ENCODE data around the gene LIX1L.
"Not testable (repeated sequence)": the region's sequence is repeated elsewhere in the genome, so short reads cannot be mapped to it uniquely, and the experiment has no call there.

LIX1L gene

DNA sequence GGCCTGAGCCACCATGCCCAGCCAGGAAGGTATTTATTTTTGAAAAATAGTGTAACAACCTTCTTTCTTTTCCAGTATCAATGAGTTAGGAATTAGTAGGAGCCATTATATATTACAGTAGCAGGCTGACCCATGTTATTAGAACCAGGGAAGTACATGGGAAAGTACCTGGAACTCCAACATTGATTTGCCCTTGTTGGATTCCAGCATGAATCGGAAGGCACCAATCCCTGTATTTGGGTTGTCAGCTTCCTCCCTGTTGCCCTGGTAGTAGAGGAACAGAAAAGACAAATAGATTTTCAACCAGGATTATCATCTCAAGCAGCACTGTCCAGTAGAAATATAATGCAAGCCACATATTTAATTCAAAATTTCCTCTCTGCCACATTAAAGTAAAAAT lies 20.4 kb downstream of the LIX1L start:
- TF ChIP-seq, protein P1, sequence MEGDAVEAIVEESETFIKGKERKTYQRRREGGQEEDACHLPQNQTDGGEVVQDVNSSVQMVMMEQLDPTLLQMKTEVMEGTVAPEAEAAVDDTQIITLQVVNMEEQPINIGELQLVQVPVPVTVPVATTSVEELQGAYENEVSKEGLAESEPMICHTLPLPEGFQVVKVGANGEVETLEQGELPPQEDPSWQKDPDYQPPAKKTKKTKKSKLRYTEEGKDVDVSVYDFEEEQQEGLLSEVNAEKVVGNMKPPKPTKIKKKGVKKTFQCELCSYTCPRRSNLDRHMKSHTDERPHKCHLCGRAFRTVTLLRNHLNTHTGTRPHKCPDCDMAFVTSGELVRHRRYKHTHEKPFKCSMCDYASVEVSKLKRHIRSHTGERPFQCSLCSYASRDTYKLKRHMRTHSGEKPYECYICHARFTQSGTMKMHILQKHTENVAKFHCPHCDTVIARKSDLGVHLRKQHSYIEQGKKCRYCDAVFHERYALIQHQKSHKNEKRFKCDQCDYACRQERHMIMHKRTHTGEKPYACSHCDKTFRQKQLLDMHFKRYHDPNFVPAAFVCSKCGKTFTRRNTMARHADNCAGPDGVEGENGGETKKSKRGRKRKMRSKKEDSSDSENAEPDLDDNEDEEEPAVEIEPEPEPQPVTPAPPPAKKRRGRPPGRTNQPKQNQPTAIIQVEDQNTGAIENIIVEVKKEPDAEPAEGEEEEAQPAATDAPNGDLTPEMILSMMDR (conservative IDR thresholded peaks at IDR 0.05; ENCODE audit: control insufficient read depth, insufficient read depth, low read depth, low read length): no peak
- DNase-seq (ENCODE audit: low read depth): no peak
- H3K4me3 ChIP-seq (ENCODE audit: control insufficient read depth, low read depth, low read length): no peak overlapping the region

DNA sequence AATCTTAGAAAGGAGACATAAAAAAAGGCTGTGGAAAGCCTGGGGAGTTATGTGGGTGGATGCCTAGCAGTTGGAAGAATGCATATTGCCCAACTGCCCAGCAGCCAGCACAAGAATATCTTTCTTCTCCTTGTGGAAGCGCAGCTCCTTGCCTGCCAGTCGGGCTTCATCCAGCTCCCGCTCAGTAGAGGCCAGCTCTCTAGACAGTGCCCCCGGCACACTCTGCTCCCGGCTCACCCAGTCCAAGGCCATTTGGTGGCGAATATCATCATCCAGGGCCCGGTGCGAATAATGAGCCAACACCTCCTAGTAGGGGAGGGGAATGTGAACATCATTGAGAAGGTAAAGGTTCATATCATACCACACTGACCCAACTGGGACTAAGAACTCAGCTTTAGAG lies 21.6 kb downstream of the LIX1L start:
- TF ChIP-seq, protein P1 (conservative IDR thresholded peaks at IDR 0.05; ENCODE audit: control insufficient read depth, insufficient read depth, low read depth, low read length): no peak
- no peak for DNase-seq (ENCODE audit: low read depth)

DNA sequence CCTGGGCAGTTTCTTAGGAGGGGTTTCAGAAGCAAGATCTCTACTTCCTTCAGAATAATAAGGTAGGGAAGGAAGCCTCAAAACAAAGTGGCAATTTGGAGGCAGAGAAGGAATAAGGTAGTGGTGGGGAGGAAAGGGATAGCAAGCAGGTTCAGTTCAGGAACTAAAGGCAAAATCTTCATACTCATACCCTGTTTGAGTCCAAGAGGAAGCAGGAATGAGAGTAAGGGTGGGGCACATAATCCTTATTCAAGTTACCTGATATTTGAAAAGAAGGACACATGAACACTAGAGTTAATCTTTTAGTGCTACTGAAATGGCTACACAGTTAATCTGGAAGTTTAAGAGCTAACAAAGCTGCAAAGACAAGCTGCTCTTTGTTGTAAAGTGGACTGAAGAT lies 22.1 kb downstream of the LIX1L start:
- no peak for DNase-seq (ENCODE audit: low read depth)
- TF ChIP-seq, protein P1 (conservative IDR thresholded peaks at IDR 0.05; ENCODE audit: control insufficient read depth, insufficient read depth, low read depth, low read length): no peak

More for the DNA sequence above, 21.6 kb downstream of the LIX1L start:
- H3K4me3 ChIP-seq (ENCODE audit: control insufficient read depth, low read depth, low read length): no peak overlapping the region

GRCh38 chr1:145932522-145933009 lies 25.3 kb downstream of the LIX1L start:
- DNase-seq (ENCODE audit: low read depth); H3K4me3 ChIP-seq (ENCODE audit: control insufficient read depth, low read depth, low read length): not testable (repeated sequence)

More for the DNA sequence above, 22.1 kb downstream of the LIX1L start:
- H3K4me3 ChIP-seq (ENCODE audit: control insufficient read depth, low read depth, low read length): no peak overlapping the region

DNA sequence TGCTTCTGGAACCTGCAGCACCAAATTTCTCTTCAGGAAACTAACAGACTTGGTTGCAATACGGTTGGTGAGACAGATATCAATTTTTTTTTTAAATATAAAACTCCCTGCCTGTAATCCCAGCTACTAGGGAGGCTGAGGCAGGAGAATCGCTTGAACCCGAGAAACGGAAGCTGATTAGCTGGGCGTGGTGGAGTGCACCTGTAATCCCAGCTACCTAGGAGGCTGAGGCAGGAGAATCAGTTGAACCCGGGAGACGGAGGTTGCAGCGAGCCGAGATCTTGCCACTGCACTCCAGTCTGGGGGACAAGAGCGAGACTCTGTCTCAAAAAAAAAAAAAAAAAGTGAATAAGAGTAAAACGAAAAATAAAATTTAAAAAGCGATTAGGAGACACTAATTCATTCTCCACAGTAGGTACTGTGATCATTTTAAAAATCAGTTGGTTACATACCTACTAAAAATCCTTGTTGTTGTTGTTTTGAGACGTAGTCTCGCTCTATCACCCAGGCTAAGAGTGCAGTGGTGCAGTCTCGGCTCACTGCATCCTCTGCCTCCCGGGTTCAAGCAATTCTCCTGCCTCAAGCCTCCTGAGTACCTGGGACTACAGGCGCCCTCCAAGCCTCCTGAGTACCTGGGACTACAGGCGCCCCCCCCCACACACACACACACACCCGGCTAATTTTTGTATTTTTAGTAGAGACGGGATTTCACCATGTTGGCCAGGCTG lies 29.7 kb downstream of the LIX1L start:
- DNase-seq (ENCODE audit: low read depth): no peak
- TF ChIP-seq, protein P1 (conservative IDR thresholded peaks at IDR 0.05; ENCODE audit: control insufficient read depth, insufficient read depth, low read depth, low read length): no peak
- peak overlapping the region; percentile 82 for H3K4me3 ChIP-seq (ENCODE audit: control insufficient read depth, low read depth, low read length)

DNA sequence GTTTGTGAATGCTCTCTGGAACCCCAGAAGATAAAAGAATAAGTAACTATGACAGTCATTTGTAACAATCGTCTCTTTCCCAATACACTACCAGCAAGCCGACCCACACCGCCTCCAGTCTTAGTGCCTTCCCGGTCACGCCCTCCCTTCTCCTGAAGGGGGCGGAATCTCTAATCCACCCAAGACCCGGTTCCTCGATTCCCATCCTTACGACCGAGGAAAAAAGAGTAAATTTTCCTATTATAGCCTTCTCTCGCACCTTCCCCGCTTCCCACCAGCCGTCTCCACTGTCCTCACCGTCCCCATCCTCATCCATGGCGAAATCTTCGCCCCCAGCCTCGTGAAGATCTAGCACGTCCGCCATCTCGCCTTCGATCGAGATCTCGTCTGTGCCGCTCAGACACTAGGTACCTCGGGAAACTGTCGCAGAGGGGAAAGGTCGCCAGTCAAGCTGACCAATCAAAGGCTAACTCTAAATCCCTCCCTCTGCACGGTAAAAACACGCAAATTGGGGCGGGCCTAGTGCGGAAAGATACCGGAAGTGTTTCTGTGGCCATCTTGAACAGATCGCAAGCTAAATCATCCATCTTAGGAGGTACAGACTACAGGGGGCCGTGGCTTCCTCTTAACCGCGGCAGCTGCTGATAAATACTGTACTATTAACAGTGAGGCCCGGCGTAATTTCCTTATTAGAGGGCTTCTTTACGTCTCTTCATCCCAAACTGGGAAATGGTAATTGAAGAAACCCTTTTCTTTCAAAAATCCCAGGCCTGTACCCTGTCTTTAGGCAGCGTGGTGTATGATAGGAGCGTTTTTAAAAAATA lies 30.5 kb downstream of the LIX1L start, which contains the start of gene RBM8A:
Gene RBM8A (minus strand): TSS at position 422 of the 824 bp plus-strand sequence. CDS start 58 bp downstream, at position 364.
- peak; percentile 99 for DNase-seq (ENCODE audit: low read depth)
- TF ChIP-seq, protein P1 (conservative IDR thresholded peaks at IDR 0.05; ENCODE audit: control insufficient read depth, insufficient read depth, low read depth, low read length): peak; percentile 51
- H3K4me3 ChIP-seq (ENCODE audit: control insufficient read depth, low read depth, low read length): peak within 1 kb of the TSS; percentile 82

DNA sequence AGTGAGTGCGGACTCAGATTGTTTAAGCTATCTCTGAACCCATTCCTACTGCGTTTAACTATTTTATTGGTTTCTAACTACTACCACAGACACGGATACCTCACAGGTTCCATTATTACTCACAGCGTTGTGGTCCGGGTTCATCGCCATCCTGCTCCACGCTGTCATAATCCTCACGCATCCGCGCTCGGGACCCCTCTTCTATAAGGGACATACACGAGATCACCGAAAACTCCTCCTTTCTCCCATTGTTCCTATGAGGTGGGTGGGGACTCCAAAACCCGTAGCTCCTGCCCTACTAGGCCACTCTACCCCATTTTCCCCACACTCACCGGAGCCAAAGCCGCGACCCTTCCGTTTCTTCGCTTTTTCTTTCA lies 31.1 kb downstream of the LIX1L start:
- TF ChIP-seq, protein P1 (conservative IDR thresholded peaks at IDR 0.05; ENCODE audit: control insufficient read depth, insufficient read depth, low read depth, low read length): no peak
- no peak for DNase-seq (ENCODE audit: low read depth)
- peak overlapping the region; percentile 82 for H3K4me3 ChIP-seq (ENCODE audit: control insufficient read depth, low read depth, low read length)

Data from fibroblast of mammary gland (primary cell).